ENCODE data around the gene FPR2.

Gene FPR2

GRCh38 chr19:51754109-51754508, 6.9 kb upstream of the FPR2 start:
- H3K4me3 ChIP-seq (ENCODE audit: low read length): no peak overlapping the region
- DNase-seq (ENCODE audit: low read depth): no peak
- TF ChIP-seq, protein P1, sequence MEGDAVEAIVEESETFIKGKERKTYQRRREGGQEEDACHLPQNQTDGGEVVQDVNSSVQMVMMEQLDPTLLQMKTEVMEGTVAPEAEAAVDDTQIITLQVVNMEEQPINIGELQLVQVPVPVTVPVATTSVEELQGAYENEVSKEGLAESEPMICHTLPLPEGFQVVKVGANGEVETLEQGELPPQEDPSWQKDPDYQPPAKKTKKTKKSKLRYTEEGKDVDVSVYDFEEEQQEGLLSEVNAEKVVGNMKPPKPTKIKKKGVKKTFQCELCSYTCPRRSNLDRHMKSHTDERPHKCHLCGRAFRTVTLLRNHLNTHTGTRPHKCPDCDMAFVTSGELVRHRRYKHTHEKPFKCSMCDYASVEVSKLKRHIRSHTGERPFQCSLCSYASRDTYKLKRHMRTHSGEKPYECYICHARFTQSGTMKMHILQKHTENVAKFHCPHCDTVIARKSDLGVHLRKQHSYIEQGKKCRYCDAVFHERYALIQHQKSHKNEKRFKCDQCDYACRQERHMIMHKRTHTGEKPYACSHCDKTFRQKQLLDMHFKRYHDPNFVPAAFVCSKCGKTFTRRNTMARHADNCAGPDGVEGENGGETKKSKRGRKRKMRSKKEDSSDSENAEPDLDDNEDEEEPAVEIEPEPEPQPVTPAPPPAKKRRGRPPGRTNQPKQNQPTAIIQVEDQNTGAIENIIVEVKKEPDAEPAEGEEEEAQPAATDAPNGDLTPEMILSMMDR (conservative IDR thresholded peaks at IDR 0.05; ENCODE audit: low read depth, low read length): no peak

DNA sequence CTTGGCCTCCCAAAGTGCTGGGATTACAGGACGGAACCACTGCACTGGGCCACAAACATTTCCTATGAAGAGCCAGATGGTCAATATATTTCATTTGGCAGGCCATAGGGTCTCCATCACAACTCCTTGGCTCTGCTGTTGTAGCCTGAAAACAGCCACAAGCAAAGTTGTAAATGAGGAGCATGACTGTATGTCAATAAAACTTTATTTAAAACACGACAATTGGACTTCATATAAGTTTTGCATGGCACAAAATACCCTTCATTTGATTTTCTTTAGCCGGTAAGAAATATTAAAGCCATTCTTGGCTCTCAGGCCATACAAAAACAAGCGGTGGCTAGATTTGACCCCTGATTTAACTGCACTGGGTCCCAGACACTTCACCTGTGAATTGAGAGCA, 6.2 kb upstream of the FPR2 start:
- TF ChIP-seq, protein P1 (conservative IDR thresholded peaks at IDR 0.05; ENCODE audit: low read depth, low read length): no peak
- no peak for DNase-seq (ENCODE audit: low read depth)
- H3K4me3 ChIP-seq (ENCODE audit: low read length): no peak overlapping the region

- no peak for DNase-seq (ENCODE audit: low read depth)
- TF ChIP-seq, protein P1 (conservative IDR thresholded peaks at IDR 0.05; ENCODE audit: low read depth, low read length): no peak
- H3K4me3 ChIP-seq (ENCODE audit: low read length): no peak overlapping the region
Observed at GRCh38 chr19:51755571-51755970, 5.4 kb upstream of the FPR2 start.

DNA sequence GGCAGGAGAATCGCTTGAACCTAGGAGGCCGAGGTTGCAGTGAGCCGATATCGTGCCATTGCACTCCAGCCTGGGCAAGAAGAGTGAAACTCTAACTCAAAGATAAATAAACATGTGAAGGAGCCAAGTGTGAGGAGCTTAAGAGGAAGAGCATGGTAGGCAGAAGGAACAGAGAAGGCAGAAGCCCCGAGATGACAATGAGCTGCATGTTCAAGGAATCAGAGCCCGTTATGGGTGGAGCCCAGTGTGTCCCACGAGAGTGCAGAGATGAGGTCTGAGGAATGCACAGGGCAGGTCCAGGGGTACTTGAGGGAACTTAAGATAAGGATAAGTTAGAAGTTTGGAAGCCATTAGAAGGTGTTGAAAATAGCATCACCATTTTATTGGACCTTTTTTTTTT, 716 bp downstream of the FPR2 start:
- H3K4me3 ChIP-seq (ENCODE audit: low read length): no peak overlapping the region
- TF ChIP-seq, protein P1 (conservative IDR thresholded peaks at IDR 0.05; ENCODE audit: low read depth, low read length): no peak
- no peak for DNase-seq (ENCODE audit: low read depth)

DNA sequence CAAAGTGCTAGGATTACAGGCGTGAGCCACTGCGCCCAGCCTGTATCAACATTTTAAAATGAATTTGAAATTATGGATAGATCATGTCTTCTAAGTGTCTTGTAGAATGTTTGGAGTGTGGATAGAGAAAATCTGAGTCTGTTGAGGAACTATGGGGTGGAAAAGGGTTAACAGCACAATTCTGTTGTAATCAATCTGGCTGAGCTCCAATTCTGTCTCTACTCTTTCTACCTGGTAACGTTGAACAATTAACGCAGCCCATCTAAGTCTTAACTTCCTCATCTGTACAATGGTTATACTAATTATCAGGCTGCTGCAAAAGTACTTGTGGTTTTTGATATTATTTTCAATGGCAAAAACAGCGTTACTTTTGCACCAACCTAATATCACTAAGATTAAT, 4.1 kb downstream of the FPR2 start:
- H3K4me3 ChIP-seq (ENCODE audit: low read length): no peak overlapping the region
- TF ChIP-seq, protein P1 (conservative IDR thresholded peaks at IDR 0.05; ENCODE audit: low read depth, low read length): no peak
- no peak for DNase-seq (ENCODE audit: low read depth)

GRCh38 chr19:51766461-51766860, 5.5 kb downstream of the FPR2 start:
- no peak for DNase-seq (ENCODE audit: low read depth)
- no peak overlapping the region for H3K4me3 ChIP-seq (ENCODE audit: low read length)
- TF ChIP-seq, protein P1 (conservative IDR thresholded peaks at IDR 0.05; ENCODE audit: low read depth, low read length): no peak

DNA sequence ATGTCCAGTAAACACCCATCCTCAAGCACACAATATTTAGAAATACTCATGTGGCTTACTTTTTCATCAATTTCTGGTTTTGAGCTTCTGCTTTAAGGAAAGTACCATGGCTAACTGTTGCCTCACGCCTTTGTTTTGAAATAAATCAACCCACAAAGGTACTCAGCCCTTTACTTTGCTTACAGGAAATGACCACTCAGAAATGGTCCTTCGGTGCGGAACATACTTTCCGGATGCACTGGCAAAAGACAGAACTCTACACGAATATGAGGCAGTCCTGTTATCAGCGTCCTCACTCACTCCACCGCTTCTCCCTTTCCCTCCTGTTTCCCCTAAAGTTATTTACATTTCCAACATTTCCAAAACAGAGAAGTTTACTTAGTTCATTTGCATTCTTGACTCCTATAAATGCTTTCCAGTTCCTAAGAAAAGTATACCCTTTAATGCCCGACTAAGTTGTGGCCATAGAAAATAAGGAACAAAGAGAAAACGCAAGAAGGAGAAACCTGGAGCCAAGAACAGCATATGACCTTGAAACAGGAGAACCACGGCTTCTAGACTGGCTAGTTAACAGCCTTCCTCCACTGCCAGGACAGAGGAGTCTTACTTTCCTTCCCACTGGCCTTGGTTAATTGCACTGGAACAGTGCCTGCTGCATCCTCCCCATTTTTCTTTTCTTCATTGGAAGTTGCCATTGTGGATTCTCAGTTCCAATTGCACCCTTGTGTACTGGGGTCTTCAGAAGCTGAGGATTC, 10.6 kb downstream of the FPR2 start:
- TF ChIP-seq, protein P1 (conservative IDR thresholded peaks at IDR 0.05; ENCODE audit: low read depth, low read length): no peak
- no peak overlapping the region for H3K4me3 ChIP-seq (ENCODE audit: low read length)
- no peak for DNase-seq (ENCODE audit: low read depth)

Measured in retinal pigment epithelial cell (primary cell).